Measurements from ENCODE around the gene SUPT7L.
"Not testable (repeated sequence)": the region's sequence is repeated elsewhere in the genome, so short reads cannot be mapped to it uniquely, and the experiment has no call there.

SUPT7L gene

DNA sequence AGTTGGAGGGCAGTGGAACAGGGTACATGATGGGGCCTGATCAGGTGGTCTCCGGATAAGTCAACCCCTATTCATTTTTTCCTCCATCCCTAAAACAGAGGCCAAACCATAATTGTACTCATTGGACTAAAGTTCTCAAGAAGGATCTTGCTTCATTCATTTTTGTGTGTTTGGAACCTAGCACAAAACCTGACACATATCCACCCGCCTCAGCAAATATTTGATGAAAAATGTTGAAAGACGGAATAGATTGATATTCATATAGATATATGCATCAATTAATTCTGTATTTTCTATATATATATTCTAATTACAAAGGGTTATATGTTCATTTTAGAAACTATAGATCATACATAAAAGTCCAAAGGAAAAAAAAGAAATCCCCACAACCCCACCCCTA is 22.2 kb upstream of the SUPT7L start:
- TF ChIP-seq ZFX (IDR thresholded peaks at IDR 0.05; ENCODE audit: borderline replicate concordance) = no peak
- TF ChIP-seq, protein P1, sequence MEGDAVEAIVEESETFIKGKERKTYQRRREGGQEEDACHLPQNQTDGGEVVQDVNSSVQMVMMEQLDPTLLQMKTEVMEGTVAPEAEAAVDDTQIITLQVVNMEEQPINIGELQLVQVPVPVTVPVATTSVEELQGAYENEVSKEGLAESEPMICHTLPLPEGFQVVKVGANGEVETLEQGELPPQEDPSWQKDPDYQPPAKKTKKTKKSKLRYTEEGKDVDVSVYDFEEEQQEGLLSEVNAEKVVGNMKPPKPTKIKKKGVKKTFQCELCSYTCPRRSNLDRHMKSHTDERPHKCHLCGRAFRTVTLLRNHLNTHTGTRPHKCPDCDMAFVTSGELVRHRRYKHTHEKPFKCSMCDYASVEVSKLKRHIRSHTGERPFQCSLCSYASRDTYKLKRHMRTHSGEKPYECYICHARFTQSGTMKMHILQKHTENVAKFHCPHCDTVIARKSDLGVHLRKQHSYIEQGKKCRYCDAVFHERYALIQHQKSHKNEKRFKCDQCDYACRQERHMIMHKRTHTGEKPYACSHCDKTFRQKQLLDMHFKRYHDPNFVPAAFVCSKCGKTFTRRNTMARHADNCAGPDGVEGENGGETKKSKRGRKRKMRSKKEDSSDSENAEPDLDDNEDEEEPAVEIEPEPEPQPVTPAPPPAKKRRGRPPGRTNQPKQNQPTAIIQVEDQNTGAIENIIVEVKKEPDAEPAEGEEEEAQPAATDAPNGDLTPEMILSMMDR (IDR thresholded peaks at IDR 0.05) = no peak

DNA sequence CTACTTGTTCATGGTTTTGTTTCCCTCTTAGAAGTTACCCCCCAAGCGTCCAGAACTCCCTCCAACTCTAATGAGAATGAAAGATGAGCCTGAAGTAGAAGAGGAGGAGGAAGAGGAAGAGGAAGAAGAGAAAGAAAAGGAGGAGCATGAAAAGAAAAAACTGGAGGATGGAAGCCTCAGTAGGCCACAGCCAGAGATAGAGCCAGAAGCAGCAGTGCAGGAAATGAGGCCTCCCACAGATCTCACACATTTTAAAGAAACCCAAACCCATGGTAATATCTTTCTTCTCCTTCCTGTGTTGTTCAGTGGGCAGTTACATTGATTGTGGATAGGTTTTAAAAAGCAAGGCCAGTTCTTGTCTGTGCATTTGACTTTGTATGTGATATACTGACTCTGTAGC is 21.6 kb upstream of the SUPT7L start:
- not testable (repeated sequence) for H3K27ac ChIP-seq

More for the DNA sequence above, 22.2 kb upstream of the SUPT7L start:
- H3K27ac ChIP-seq = no peak overlapping the region

DNA sequence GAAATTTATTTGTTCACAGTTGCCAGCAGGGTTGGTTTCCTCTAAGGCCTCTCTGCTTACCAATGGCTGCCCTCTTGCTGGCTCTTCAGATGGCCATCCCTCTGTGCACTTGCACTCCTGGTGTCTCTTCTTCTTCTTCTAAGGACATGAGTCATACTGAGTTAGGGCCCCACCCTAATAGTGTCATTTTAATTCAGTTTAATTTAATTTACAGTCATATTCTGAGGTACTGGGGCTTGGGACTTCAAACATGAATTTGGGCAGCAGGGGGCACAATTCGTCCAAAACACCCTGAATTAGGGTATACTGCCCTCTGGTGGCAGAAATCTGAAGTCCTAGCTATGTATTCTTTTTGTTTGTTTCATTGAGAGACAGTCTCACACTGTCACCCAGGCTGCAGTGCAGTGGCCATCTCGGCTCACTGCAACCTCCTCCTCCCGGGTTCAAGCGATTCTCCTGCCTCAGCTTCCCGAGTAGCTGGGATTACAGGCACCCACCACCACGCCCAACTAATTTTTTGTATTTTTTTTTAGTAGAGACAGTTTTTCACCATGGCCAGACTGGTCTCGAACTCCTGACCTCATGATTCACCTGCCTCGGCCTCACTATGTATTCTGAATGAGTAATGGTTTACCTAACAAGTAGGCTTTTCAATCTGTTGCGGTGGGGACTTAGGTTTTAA is 20.1 kb upstream of the SUPT7L start:
- H3K27ac ChIP-seq = no peak overlapping the region
- no peak for TF ChIP-seq ZFX (IDR thresholded peaks at IDR 0.05; ENCODE audit: borderline replicate concordance)
- TF ChIP-seq, protein P1 (IDR thresholded peaks at IDR 0.05) = peak; percentile 97

DNA sequence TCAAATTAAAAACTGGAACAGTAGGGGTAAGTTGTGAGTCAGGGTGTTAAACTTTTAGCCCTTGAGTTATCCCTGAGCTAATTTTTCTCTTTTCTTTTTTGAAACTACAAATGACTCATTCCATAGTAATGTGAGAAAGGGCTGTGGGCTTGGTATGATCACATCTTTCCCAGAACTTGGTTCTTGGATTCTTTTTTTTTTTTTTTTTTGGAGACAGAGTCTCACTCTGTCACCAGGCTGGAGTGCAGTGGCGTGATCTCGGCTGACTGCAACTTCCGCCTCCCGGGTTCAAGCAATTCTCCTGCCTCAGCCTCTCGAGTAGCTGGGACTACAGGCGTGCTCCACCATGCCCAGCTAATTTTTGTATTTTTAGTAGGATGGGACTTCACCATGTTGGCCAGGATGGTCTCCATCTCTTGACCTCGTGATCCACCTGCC is 18.9 kb upstream of the SUPT7L start:
- not testable (repeated sequence) for H3K27ac ChIP-seq

DNA sequence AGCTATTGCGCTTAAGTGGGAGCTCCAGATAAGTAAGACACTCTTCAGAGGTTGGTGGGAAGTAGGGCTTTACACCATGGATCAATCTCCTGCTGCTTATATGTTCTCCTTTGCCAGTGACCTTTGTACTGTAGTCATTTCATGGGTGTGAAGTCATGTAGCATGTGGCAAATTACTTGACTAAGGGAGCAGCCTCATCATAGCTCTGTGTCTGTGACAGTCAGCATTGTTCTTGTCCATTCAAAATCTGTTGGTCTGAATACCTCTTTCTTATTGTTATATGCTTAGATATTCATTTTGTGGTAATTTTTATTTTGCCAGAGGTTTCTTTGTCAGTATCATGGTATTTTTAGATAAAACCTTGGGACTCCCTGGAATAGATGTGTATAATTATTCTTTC is 18.4 kb upstream of the SUPT7L start:
- no peak for TF ChIP-seq ZFX (IDR thresholded peaks at IDR 0.05; ENCODE audit: borderline replicate concordance)
- TF ChIP-seq, protein P1 (IDR thresholded peaks at IDR 0.05) = no peak
- no peak overlapping the region for H3K27ac ChIP-seq

DNA sequence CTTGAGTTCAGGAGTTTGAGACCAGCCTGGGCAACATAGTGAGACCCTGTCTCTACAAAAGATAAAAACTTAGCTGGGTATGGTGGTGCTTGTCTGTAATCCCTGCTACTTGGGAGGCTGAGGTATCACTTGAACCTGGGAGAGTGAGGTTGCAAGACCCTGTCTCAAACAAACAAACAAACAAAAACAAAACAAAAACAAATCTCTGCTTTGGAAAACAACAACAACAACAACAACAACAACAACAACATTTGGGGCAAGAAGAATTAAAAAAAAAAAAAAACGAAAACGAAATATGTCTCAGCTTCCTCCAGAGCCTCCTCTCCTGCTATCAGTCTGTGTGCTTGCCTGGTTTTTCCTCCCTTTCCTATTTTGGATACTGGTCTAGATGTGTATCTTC is 17.2 kb upstream of the SUPT7L start:
- no peak overlapping the region for H3K27ac ChIP-seq
- no peak for TF ChIP-seq ZFX (IDR thresholded peaks at IDR 0.05; ENCODE audit: borderline replicate concordance)
- TF ChIP-seq, protein P1 (IDR thresholded peaks at IDR 0.05) = no peak

DNA sequence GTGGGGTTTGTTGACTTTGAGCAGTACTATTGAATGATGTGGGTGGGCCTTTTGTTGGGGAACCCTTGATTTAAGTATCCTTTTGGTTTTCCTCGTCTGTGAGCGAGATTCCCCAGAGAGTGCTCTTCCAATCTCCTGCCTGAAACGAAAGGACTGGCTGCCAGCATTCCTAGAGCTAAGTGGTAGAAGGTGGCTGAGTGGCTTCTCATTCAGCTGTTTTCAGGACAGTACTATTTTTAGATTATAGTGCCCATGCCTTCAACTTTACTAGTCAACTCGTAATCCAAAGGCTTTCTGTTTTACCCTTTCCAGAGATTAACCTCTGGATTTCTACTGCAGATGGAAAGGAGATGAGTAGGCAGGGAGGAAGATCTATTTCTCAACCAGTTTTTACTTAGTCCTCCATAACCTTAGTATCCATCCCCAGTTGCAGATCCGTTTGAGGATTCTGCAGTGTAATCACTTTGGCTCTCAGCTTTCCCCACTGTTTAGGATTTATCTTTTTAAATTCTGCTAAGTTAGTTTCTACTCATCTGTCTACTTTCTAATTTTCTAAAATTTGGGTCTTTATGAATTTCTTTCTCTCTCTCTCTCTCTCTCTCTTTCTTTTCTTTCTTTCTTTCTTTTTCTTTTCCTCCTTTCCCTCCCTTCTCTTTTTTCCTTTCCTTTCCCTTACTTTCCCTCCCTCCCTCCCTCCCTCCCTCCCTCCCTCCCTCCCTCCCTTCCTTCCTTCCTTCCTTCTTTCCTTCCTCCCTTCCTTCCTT is 9.5 kb upstream of the SUPT7L start:
- no peak overlapping the region for H3K27ac ChIP-seq
- TF ChIP-seq, protein P1 (IDR thresholded peaks at IDR 0.05) = no peak
- no peak for TF ChIP-seq ZFX (IDR thresholded peaks at IDR 0.05; ENCODE audit: borderline replicate concordance)

DNA sequence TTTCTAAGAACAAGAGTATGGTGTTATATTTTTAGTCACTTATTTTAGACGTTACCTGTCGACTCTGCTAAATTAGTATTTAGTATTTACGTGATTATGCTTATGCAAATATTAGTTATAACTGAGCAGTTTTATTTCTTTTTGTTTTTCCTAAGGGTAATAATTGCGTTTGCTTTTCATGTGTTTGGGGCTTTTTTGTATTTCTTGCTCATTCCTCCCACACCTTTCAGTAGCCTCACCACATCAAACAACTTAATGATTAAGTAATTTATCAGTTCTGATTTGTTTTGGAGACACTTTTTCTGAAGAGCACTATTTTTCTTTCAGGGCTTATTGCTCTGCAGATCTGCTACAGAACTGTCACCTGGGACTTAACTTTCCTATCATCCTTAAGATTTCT is 7.8 kb upstream of the SUPT7L start:
- TF ChIP-seq, protein P1 (IDR thresholded peaks at IDR 0.05) = no peak
- no peak for TF ChIP-seq ZFX (IDR thresholded peaks at IDR 0.05; ENCODE audit: borderline replicate concordance)

More for the DNA sequence above, 7.8 kb upstream of the SUPT7L start:
- no peak overlapping the region for H3K27ac ChIP-seq
